ENCODE measurements around the gene MRPL58. TPM values are rescaled to one million over a fixed set of nuclear protein-coding genes. Genes with fewer than 3 reads are reported as not detected.

The MRPL58 gene
- total and polyA plus RNA-seq, 10 of the 15 experiments (the other 5 are each of a cell fraction or from before 2014, with no cell fraction given) = 23.0 to 64.3 (median 51.9) TPM

DNA sequence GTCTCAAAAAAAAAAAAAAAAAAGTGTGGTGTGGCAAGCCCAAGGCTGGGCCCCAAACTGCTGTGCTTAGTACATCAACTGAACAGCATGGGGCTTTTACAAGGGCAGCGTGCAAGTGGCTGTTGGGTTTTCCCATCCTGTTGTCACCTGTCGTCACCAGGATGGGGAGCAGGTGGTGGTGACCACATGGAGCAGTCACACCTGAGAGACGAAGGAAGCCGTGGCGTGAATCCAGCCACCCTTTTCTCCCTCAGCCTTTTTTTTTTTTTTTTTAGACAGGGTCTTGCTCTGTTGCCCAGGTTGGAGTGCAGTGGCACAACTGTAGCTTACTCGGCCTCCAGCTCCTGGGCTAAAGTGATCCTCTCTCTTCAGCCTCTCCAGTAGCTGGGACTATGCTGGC is 4.1 kb upstream of the MRPL58 start (continued):
- TF ChIP-seq CUX1 (IDR thresholded peaks at IDR 0.05; ENCODE audit: insufficient replicate concordance, low read depth, low read length) = no peak
- 0 out of 2 replicates have a peak, but pooled peaks have one; percentile 16 for TF ChIP-seq RFX5 (IDR thresholded peaks at IDR 0.05; ENCODE audit: low read depth, low read length)

DNA sequence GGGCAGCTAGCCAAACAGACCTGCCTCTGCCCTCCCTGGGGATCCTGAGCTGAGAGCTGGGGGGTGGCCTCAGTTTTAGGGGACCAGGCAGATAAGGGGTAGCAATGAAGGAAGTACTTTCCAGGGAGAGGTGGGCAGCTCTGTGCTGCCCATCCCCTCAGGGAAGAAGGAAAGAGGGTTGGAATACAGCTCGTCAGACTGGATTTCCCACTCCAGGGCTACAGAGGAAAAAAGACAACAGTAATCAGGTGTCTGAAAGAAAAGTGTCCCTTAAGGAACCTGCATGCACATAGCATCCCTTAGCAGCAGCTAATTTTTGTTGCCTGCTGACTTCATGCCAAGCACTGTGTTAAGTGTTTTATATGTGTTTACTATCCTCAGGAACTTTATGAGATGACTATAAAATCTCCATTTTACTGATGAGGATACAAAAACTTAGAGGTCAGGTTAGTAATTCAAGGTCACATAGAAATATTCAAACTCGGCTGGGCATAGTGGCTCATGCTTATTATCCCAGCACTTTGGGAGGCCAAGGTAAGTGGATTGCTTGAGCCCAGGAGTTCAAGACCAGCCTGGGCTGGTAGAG is 3.2 kb upstream of the MRPL58 start:
- DNase-seq (ENCODE audit: low read depth, low spot score) (no peak), FAIRE-seq (no peak), ATAC-seq (no peak)
- Histone ChIP-seq H4K20me1 (ENCODE audit: control insufficient read depth, insufficient read depth) (no peaks in the 10 kb centered on the region), H3K4me2 (ENCODE audit: control insufficient read depth, insufficient read depth) (no peak overlapping the region), H2AFZ (ENCODE audit: control insufficient read depth, low read depth, low read length) (no peak overlapping the region), H3K27me3 (replicated peaks in 1 of 2; ENCODE audit: control insufficient read depth in 2 of 2, insufficient read depth in 2 of 2, low read length in 1 of 2) (no peaks in the 10 kb centered on the region; a peak in 1 of 4 replicates), H3K9ac (ENCODE audit: control insufficient read depth, insufficient read depth, low read length) (no peak overlapping the region), H3K36me3 (ENCODE audit: control insufficient read depth in 2 of 2, insufficient read depth in 2 of 2, low read length in 1 of 2) (no peaks in the 10 kb centered on the region), H3K4me3 (no peak overlapping the region), H3K9me3 (replicated peaks; ENCODE audit: control insufficient read depth, insufficient read depth, low read length) (no peaks in the 10 kb centered on the region), H3K27ac (ENCODE audit: control insufficient read depth, insufficient read depth) (no peak overlapping the region), H3K79me2 (ENCODE audit: control insufficient read depth, insufficient read depth, low read length) (peaks cover 11% of the 10 kb centered on the region), H3K4me1 (ENCODE audit: control insufficient read depth, insufficient read depth, low read length) (peaks cover 8% of the 10 kb centered on the region)
- intact Hi-C loops (cut with micrococcal nuclease; ENCODE audit: unreplicated experiment) = no loop called here
- ChIA-PET RAD21 (ENCODE audit: unreplicated experiment) (interaction anchor here (0.7 to 5.4 kb wide), 4 partner anchors 23 to 105 kb away, joined by 3 to 35 read pairs (median 4); no protein-coding TSS in a partner anchor), POLR2A (interaction anchor here (0.7 kb wide), 1 partner anchor 10 kb away, joined by 3 read pairs; no protein-coding TSS in a partner anchor), CTCF (interaction anchor here (1.3 to 6.2 kb wide), 4 partner anchors 23 to 84 kb away, joined by 3 to 56 read pairs (median 3); no protein-coding TSS in a partner anchor), SMC1A (ENCODE audit: uncharacterized antibody, unreplicated experiment) (interaction anchor here (1.5 to 4.1 kb wide), 2 partner anchors 15 to 48 kb away, joined by 5 to 20 read pairs; no protein-coding TSS in a partner anchor)
- in situ Hi-C loops (cut with MboI) = no loop called here
- TF ChIP-seq RCOR1 (conservative IDR thresholded peaks at IDR 0.05; ENCODE audit: low read depth, low read length) (no peak), ATF7 (IDR thresholded peaks at IDR 0.05; ENCODE audit: low read depth) (no peak), RB1 (IDR thresholded peaks at IDR 0.05; ENCODE audit: borderline replicate concordance) (no peak), TCF3 (IDR thresholded peaks at IDR 0.05; ENCODE audit: borderline replicate concordance, insufficient read depth, low read depth, low read length) (no peak), KAT2A (conservative IDR thresholded peaks at IDR 0.05; ENCODE audit: control insufficient read depth, low read depth, low read length) (no peak), TAF1 (IDR thresholded peaks at IDR 0.05; ENCODE audit: borderline replicate concordance, low read depth, low read length) (no peak), SMAD1 (IDR thresholded peaks at IDR 0.05; ENCODE audit: low read depth, partially characterized antibody) (no peak)
- 44% methylated on average over 2 of the region's 2 CpGs for WGBS (ENCODE audit: insufficient coverage, insufficient replicate concordance, low lambda C conversion rate, missing lambda C conversion rate)
- BruUV-seq (replicated peaks) = no TSS peak

Data from GM12878 (cell line).